HG03045 (cell line): Measurements from ENCODE around the gene SAGE1.
"Not testable (repeated sequence)": the region's sequence is repeated elsewhere in the genome, so short reads cannot be mapped to it uniquely, and the experiment has no call there.

Experiments used
- ATAC-seq: cut with Tn5 transposase; IDR thresholded peaks from one replicate; pipeline ENCODE4 v1.9.1; 2021; ENCODE audit warnings: mild to moderate bottlenecking, moderate library complexity; ENCODE audit not compliant: unreplicated experiment

SAGE1 gene, protein sequence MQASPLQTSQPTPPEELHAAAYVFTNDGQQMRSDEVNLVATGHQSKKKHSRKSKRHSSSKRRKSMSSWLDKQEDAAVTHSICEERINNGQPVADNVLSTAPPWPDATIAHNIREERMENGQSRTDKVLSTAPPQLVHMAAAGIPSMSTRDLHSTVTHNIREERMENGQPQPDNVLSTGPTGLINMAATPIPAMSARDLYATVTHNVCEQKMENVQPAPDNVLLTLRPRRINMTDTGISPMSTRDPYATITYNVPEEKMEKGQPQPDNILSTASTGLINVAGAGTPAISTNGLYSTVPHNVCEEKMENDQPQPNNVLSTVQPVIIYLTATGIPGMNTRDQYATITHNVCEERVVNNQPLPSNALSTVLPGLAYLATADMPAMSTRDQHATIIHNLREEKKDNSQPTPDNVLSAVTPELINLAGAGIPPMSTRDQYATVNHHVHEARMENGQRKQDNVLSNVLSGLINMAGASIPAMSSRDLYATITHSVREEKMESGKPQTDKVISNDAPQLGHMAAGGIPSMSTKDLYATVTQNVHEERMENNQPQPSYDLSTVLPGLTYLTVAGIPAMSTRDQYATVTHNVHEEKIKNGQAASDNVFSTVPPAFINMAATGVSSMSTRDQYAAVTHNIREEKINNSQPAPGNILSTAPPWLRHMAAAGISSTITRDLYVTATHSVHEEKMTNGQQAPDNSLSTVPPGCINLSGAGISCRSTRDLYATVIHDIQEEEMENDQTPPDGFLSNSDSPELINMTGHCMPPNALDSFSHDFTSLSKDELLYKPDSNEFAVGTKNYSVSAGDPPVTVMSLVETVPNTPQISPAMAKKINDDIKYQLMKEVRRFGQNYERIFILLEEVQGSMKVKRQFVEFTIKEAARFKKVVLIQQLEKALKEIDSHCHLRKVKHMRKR

GRCh38 chrX:135893294-135893817, at the start of gene SAGE1, which contains the start of gene CT45A10:
Gene SAGE1, plus strand, starts transcription at chrX:135893716. Its CDS starts 2,527 bp downstream, at chrX:135896243.
Gene CT45A10, minus strand, starts transcription at chrX:135893444. Its CDS starts 8,100 bp downstream, at chrX:135885344.
- ATAC-seq = no peak

DNA sequence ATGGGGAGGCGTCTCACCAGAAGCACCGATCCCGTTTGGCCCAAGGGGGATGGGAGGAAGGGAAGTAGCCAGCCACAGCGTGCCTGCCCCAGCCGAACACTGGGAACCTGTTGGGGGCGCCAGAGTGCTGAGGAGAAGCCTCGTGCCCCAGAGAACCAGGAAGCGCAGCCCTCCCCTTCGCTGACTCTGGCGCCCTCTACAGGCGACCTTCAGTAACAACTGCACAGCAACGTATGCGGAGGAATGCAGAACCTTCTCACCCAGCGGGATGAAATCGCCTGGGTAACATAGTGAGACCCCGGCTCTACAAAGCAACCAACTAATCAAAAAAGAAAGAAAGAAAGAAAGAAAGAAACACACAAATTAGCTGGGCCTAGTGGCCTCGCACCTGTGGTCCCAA, 39.1 kb upstream of the SAGE1 start, which contains the start of gene CT45A8:
CT45A8 (minus strand) TSS at position 101 of the 400 bp plus-strand sequence. CDS start 3,755 bp downstream, outside the sequence.
- ATAC-seq = not testable (repeated sequence)

DNA sequence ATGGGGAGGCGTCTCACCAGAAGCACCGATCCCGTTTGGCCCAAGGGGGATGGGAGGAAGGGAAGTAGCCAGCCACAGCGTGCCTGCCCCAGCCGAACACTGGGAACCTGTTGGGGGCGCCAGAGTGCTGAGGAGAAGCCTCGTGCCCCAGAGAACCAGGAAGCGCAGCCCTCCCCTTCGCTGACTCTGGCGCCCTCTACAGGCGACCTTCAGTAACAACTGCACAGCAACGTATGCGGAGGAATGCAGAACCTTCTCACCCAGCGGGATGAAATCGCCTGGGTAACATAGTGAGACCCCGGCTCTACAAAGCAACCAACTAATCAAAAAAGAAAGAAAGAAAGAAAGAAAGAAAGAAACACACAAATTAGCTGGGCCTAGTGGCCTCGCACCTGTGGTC, 21.8 kb upstream of the SAGE1 start, which contains the start of gene CT45A9:
CT45A9 (minus strand) TSS at position 101 of the 400 bp plus-strand sequence. CDS start 3,751 bp downstream, outside the sequence.
- ATAC-seq = not testable (repeated sequence)

DNA sequence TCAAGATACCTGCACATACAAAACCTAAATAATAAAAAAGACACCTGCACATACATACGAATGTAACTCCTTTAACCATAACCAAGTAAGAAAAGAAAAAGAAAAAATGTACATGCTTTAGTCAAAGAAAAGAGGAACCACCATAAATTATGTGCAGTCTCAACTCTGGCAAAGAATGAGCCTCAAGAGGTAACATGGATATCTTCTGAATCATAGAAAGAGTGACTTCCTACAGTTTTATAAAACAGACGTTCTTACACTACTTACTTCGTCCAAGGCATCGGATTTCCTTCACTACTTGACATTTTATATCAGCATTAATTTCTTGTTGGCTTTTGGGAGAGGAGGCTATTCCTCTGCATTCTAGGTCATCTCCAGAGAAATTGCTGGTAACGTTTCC, 10.8 kb upstream of the SAGE1 start:
- not testable (repeated sequence) for ATAC-seq

DNA sequence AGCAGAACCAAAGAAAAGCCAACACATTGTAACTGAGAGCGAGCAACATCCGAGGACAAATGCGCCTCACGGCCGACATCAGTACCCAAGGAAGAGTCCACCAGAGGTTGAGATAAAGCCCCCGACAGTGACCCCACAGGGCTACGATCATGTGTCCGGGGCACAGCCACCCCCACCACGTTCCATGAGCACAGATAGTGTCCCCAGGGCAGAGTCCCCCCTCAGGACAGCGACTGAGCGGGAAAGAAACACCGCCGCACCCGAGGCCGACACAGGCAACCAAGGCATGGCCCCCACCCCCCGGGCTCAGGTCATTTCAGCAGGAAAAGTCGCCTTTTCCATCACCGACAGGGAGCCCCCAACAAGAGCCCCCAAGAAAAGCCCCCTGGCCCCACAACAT, 5.3 kb upstream of the SAGE1 start:
- not testable (repeated sequence) for ATAC-seq

GRCh38 chrX:135888976-135889375, 4.5 kb upstream of the SAGE1 start:
- ATAC-seq = not testable (repeated sequence)

DNA sequence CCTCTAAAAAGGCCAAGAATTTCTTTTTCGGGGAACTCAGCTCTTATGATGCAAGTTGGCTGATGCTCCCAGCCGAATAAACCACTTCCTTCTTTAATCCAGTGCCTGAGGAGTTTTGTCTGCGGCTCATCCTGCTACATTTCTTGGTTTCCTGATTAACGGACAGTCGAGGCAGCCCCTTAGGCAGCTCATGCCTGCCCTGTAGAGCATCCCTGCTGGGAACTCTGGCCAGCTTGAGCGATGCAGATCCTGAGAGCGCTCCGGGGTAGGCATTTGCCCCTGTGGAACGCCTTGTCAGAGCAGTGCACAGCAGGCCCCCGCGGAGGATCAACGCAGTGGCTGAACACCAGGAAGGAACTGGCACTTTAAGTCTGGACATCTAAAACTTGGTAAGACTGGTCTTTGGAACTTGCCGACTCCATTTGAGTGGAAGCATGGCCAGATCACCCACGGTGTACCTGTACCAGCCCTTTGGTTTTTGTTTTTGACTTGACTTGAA, 3.4 kb upstream of the SAGE1 start:
- ATAC-seq = no peak

GRCh38 chrX:135892781-135893180, 735 bp upstream of the SAGE1 start:
- no peak for ATAC-seq

GRCh38 chrX:135910251-135910650, 16.7 kb downstream of the SAGE1 start:
- ATAC-seq = no peak

DNA sequence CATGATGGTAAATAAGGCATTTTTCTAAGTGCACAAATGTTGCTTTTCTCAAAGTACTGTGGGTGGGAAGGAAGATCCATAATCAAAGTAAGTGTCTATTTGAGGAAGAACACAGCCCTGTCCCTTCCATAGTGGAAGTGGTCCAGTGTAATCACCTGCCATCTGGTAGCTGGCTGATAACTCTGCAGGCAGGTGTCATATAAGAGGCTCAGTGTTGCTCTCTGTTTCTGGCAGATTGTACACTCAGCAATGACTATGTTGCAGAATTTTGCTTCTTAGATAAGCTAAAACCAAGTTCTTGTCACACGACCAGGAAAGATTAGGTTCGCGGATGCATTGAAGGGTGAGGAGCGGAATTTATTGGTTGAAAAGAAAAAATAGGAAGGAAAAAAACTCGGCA, 20.9 kb downstream of the SAGE1 start:
- ATAC-seq = no peak

DNA sequence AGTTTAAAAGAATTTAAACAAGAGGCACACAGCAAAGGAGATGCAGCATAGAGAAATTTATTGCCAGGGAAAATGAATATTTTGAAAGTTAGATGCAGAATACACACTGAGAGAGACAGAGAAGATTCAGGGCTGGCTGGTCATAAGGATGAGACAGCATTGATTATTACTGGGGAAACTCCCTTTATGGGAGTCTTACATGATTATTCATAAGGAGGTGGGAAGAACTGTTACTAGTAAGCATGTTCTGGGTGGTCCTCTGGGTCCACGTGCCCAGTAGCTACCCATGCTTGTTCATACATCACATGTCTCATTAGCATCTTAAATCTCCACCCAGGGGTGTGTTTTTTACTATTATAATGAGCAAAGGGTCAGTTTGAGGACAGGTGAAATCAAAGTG, 27.0 kb downstream of the SAGE1 start:
- ATAC-seq = not testable (repeated sequence)

- no peak for ATAC-seq
Observed at GRCh38 chrX:135923353-135923752, 29.8 kb downstream of the SAGE1 start.

- no peak for ATAC-seq
Observed at GRCh38 chrX:135927897-135928296, 34.4 kb downstream of the SAGE1 start.

GRCh38 chrX:135931644-135932487, 38.4 kb downstream of the SAGE1 start:
- no peak for ATAC-seq

- ATAC-seq = no peak
Observed at GRCh38 chrX:135944486-135944885, 51.0 kb downstream of the SAGE1 start.

- no peak for ATAC-seq
Observed at GRCh38 chrX:135951291-135951690, 57.8 kb downstream of the SAGE1 start.
